K562 (cell line): Measurements from ENCODE around the gene KIRREL1. TPM values are rescaled to one million over a fixed set of nuclear protein-coding genes. Genes with fewer than 3 reads are reported as not detected.

Experiments used
- ATAC-seq: fragments of 200-7000 bp; cut with Tn5 transposase; 3 replicates; pipeline ENCODE4 v1.9.1; 2020; ENCODE audit warnings: moderate library complexity
- BruUV-seq: library from RNA; stranded (reverse); fragments of 400-500 nt; replicated peaks from 2 replicates; lab custom pipeline; 2021; lab: Mats Ljungman, UMichigan
- CTCF ChIA-PET: fragments of 300-600 bp; formaldehyde crosslinking; extraction: SDS; loops from one replicate; lab custom pipeline; 2021; ENCODE audit warnings: low intra/inter-chr PET ratio; lab: Yijun Ruan, JAX
- POLR2A ChIA-PET: fragments of 300-600, 350-650 bp; sonication (Branson Sonifier 250); formaldehyde crosslinking; extraction: SDS; loops from one replicate; lab custom pipeline; 2021; ENCODE audit warnings: antibody characterized with exemption, inconsistent platforms; lab: Yijun Ruan, JAX
- DNase-seq, 4 experiments: peaks; one replicate each; pipeline versions ENCODE4 v3.0.0 to v3.0.0-alpha.2; 2011 to 2018; ENCODE audit warnings: low spot score in 3 of 4, mixed read lengths in 3 of 4; ENCODE audit errors: extremely low read depth in 1 of 4
- FAIRE-seq: peaks from 2 replicates; lab custom pipeline; 2011; peaks lifted over from hg19 to GRCh38; lab: Jason Lieb, UNC
- H2AFZ ChIP-seq: 2 replicates; pipeline ENCODE4 v1.6.0; 2011; ENCODE audit warnings: low read depth, low read length, control low read depth, inconsistent platforms
- H3K27ac ChIP-seq: fragments of 200-600 bp; 3 replicates; pipeline ENCODE4 v1.8.0; 2011; ENCODE audit warnings: low read depth, mild to moderate bottlenecking, control low read depth, inconsistent platforms, low read length, moderate library complexity, mixed read lengths; ENCODE audit errors: extremely low read depth
- H3K27me3 ChIP-seq, 2 experiments: fragments of 300-600 bp in 1 of 2; 2 replicates in 1 of 2; 3 replicates in 1 of 2; pipeline versions ENCODE4 v1.6.0 to v1.8.0; 2011; ENCODE audit warnings: inconsistent platforms in 2 of 2, low read length in 2 of 2, mild to moderate bottlenecking in 1 of 2, mixed read lengths in 1 of 2, moderate library complexity in 1 of 2; ENCODE audit not compliant: control insufficient read depth in 2 of 2, insufficient read depth in 2 of 2
- H3K36me3 ChIP-seq: fragments of 300-600 bp; 3 replicates; pipeline ENCODE4 v1.8.0; 2011; ENCODE audit warnings: mild to moderate bottlenecking, low read length, inconsistent platforms; ENCODE audit not compliant: control insufficient read depth, insufficient read depth
- H3K4me1 ChIP-seq, 2 experiments: fragments of 200-600 bp in 1 of 2; replicated peaks in 1 of 2; 2 replicates in 1 of 2; 3 replicates in 1 of 2; pipeline versions ENCODE4 v1.5.1 to v1.8.0; 2011; ENCODE audit warnings: inconsistent platforms in 2 of 2, low read length in 2 of 2, mild to moderate bottlenecking in 1 of 2, mixed read lengths in 1 of 2, moderate library complexity in 1 of 2; ENCODE audit not compliant: control insufficient read depth in 2 of 2, insufficient read depth in 2 of 2
- H3K4me2 ChIP-seq: 2 replicates; pipeline ENCODE4 v1.6.1; 2011; ENCODE audit warnings: low read length, control low read depth, inconsistent platforms, mixed read lengths; ENCODE audit not compliant: insufficient read depth
- H3K4me3 ChIP-seq: fragments of 200-600 bp; sonication (generic), shearing (Covaris generic); 2 replicates; pipeline ENCODE4 v1.5.1; 2016; ENCODE audit warnings: control low read depth, inconsistent platforms
- H3K79me2 ChIP-seq: fragments of 200-600 bp; 3 replicates; pipeline ENCODE4 v1.8.0; 2011; ENCODE audit warnings: low read length, inconsistent platforms; ENCODE audit not compliant: control insufficient read depth, insufficient read depth
- H3K9ac ChIP-seq, 2 experiments: 2 replicates each; pipeline versions ENCODE4 v1.6.0 to v1.6.1; 2011; ENCODE audit warnings: low read depth in 2 of 2, low read length in 2 of 2, control low read depth in 1 of 2, inconsistent platforms in 1 of 2, mild to moderate bottlenecking in 1 of 2, mixed read lengths in 1 of 2; ENCODE audit not compliant: insufficient read depth in 1 of 2
- H3K9me1 ChIP-seq: one replicate; pipeline ENCODE4 v1.6.0; 2011; ENCODE audit warnings: inconsistent platforms, mild to moderate bottlenecking, low read length, moderate library complexity; ENCODE audit not compliant: control insufficient read depth, insufficient read depth
- H3K9me3 ChIP-seq: replicated peaks from 2 replicates; pipeline ENCODE4 v1.5.1; 2011; ENCODE audit warnings: low read depth, low read length, inconsistent platforms; ENCODE audit not compliant: control insufficient read depth, insufficient read depth
- H4K20me1 ChIP-seq: replicated peaks from 2 replicates; pipeline ENCODE4 v1.6.1; 2011; ENCODE audit warnings: low read length, inconsistent platforms, mixed read lengths; ENCODE audit not compliant: control insufficient read depth, insufficient read depth
- ARHGAP35 ChIP-seq: fragments of 450-650 bp; IDR thresholded peaks from 2 replicates; pipeline ENCODE4 v1.6.1; 2018; ENCODE audit not compliant: partially characterized antibody
- CBX3 ChIP-seq, 2 experiments: IDR thresholded peaks; 1 replicate in 1 of 2; 2 replicates in 1 of 2; pipeline ENCODE4 v1.6.1; 2012; ENCODE audit warnings: inconsistent platforms in 2 of 2, low read length in 2 of 2, borderline replicate concordance in 1 of 2, control low read depth in 1 of 2
- DACH1 ChIP-seq: fragments of 450-650 bp; IDR thresholded peaks from 2 replicates; pipeline ENCODE4 v1.6.1; 2018; ENCODE audit not compliant: partially characterized antibody
- ELF2 ChIP-seq: fragments of 250-450 bp; sonication (Bioruptor Pico); IDR thresholded peaks from 2 replicates; pipeline ENCODE4 v1.5.0; 2021; ENCODE audit warnings: mild to moderate bottlenecking
- HOXB6 ChIP-seq: fragments of 250-450 bp; sonication (Bioruptor Pico); IDR thresholded peaks from 2 replicates; pipeline ENCODE4 v1.5.1; 2022; ENCODE audit warnings: mild to moderate bottlenecking, borderline replicate concordance
- JUNB ChIP-seq: fragments of 450-650 bp; formaldehyde crosslinking; conservative IDR thresholded peaks from 2 replicates; pipeline ENCODE4 v1.4.0; 2020; ENCODE audit warnings: mild to moderate bottlenecking
- NR2C1 ChIP-seq, 2 experiments: fragments of 450-650 bp; IDR thresholded peaks; 2 replicates each; pipeline ENCODE4 v1.6.1; 2017; ENCODE audit warnings: mild to moderate bottlenecking in 2 of 2, antibody characterized with exemption in 1 of 2, inconsistent platforms in 1 of 2, missing compliant biosample characterization in 1 of 2, missing genetic modification characterization in 1 of 2
- NRF1 ChIP-seq, 2 experiments: fragments of 450-650 bp; IDR thresholded peaks in 1 of 2; conservative IDR thresholded peaks in 1 of 2; 2 replicates each; pipeline ENCODE4 v1.6.1; 2014; ENCODE audit warnings: mild to moderate bottlenecking in 2 of 2
- PCBP1 ChIP-seq: fragments of 200-400 bp; formaldehyde crosslinking; IDR thresholded peaks from 2 replicates; pipeline ENCODE4 v1.6.1; 2018; ENCODE audit warnings: mild to moderate bottlenecking, low read depth, low read length; ENCODE audit not compliant: poor library complexity, severe bottlenecking
- POLR2A ChIP-seq: fragments of 450-650 bp; conservative IDR thresholded peaks from 2 replicates; pipeline ENCODE4 v1.6.1; 2016
- RFX5 ChIP-seq: IDR thresholded peaks from 2 replicates; pipeline ENCODE4 v1.6.1; 2011; ENCODE audit warnings: low read depth, mild to moderate bottlenecking, improper control_type of control experiment, low read length
- SMAD3 ChIP-seq: fragments of 450-650 bp; formaldehyde crosslinking; conservative IDR thresholded peaks from 2 replicates; pipeline ENCODE4 v1.4.0; 2020; ENCODE audit warnings: mild to moderate bottlenecking
- ZNF316 ChIP-seq: fragments of 450-650 bp; IDR thresholded peaks from 2 replicates; pipeline ENCODE4 v1.6.1; 2016
- ZZZ3 ChIP-seq: fragments of 450-650 bp; IDR thresholded peaks from 2 replicates; pipeline ENCODE4 v1.6.1; 2016; ENCODE audit warnings: antibody characterized with exemption, mild to moderate bottlenecking, moderate library complexity
- WGBS: fragments of 100-300 bp; shearing (Covaris generic); methylation state at CpG from one replicate; pipeline ENCODE4 v1.1.6; 2016; ENCODE audit warnings: low coverage, mixed read lengths; ENCODE audit not compliant: insufficient coverage; ENCODE audit errors: missing lambda C conversion rate; 5-methylcytosine and 5-hydroxymethylcytosine counted together
- in situ Hi-C: fragments of 300-500 bp; cut with MboI; formaldehyde crosslinking; loops from 4 replicates; pipeline ENCODE4 v1.15.0; 2018; ENCODE audit warnings: inconsistent platforms, mixed read lengths
- intact Hi-C: fragments of 100-400 bp; cut with micrococcal nuclease; formaldehyde crosslinking; loops from 2 replicates; pipeline ENCODE4 v1.14.2; 2022
- polyA plus RNA-seq, 8 experiments: library from polyadenylated mRNA; depleted of rRNA in 4 of 8; stranded (reverse) in 5 of 8; unstranded in 3 of 8; fragments of >200 nt; fragmentation: Nextera tagmentation in 2 of 8; fragmentation: Illumina TruSeq in 1 of 8; extraction: Ambion mirVana in 2 of 8; extraction: Trizol in 1 of 8; gene quantifications; 2 replicates each; pipeline versions ENCODE4 v1.2.1 to v1.2.3, GENCODE V29; 2011 to 2014; ENCODE audit warnings: inconsistent platforms in 1 of 8, missing spikeins in 1 of 8
- total RNA-seq, 7 experiments: library from RNA; depleted of rRNA in 6 of 7; stranded (reverse); fragments of >200 nt in 6 of 7; fragmentation: Illumina TruSeq in 2 of 7; extraction: Trizol in 2 of 7; gene quantifications; 2 replicates each; pipeline versions ENCODE4 v1.2.1 to v1.2.3, GENCODE V29; 2011 to 2021; ENCODE audit warnings: low replicate concordance in 1 of 7
- TF ChIP-seq, protein P1 (sequence below): fragments of 250-450 bp; sonication (Bioruptor Pico); IDR thresholded peaks from 2 replicates; pipeline ENCODE4 v1.4.0; 2020; ENCODE audit warnings: mild to moderate bottlenecking, moderate library complexity, borderline replicate concordance
- TF ChIP-seq, protein P2 (sequence below): fragments of 250-450 bp; sonication (Bioruptor Pico); IDR thresholded peaks from 2 replicates; pipeline ENCODE4 v1.9.0; 2021; ENCODE audit warnings: mild to moderate bottlenecking, inconsistent platforms
- TF ChIP-seq, protein P3 (sequence below): fragments of 450-650 bp; IDR thresholded peaks from one replicate; pipeline ENCODE4 v1.6.1; 2018; ENCODE audit warnings: mild to moderate bottlenecking, moderate library complexity; ENCODE audit not compliant: partially characterized antibody

Gene KIRREL1
- total and polyA plus RNA-seq, 9 of the 15 experiments (the other 6 are each of a cell fraction or from before 2014, with no cell fraction given): under 0.01 to 0.22 (median 0.03) TPM; not detected in 3

DNA sequence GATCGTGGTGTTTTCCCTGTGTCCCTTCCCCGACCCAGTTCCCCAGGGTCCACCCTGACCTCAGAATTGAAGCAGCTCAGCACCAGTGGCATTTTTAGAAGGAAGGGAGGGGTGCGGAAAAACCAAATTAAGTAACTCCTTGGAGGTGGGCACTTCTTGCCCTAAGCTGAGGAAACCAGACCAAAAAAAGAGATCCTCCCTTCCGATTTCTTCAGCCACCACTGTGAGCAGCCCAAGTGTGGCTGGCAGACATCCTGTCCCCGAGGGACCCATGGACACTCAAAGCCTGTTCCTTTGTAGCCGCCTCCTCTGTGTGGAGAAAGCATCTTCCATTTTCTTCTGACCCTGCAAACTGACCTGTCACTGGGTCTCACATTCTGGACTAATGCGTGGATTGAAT lies 31.3 kb downstream of the KIRREL1 start:
- no peak overlapping the region for H3K4me2 ChIP-seq
- intact Hi-C loops: no loop called here
- WGBS: 0% methylated on average over 7 of the region's 7 CpGs
- in situ Hi-C loops: no loop called here
- BruUV-seq: no TSS peak
- H3K27ac ChIP-seq: no peak overlapping the region
- FAIRE-seq (no peak), ATAC-seq (no peak), DNase-seq (no peak)
- H3K4me1 ChIP-seq: no peaks in the 10 kb centered on the region
- H3K9ac ChIP-seq: no peak overlapping the region
- H3K4me3 ChIP-seq: no peak overlapping the region
- no peaks in the 10 kb centered on the region for H3K79me2 ChIP-seq
- H3K9me3 ChIP-seq: no peaks in the 10 kb centered on the region
- peaks cover 4 to 19% of the 10 kb centered on the region in 2 experiments; a peak in 3 of 5 replicates for H3K27me3 ChIP-seq
- CTCF ChIA-PET: no interaction called here
- POLR2A ChIA-PET: no interaction called here
- no peak overlapping the region for H2AFZ ChIP-seq
- H4K20me1 ChIP-seq: no peaks in the 10 kb centered on the region
- H3K36me3 ChIP-seq: no peaks in the 10 kb centered on the region
- H3K9me1 ChIP-seq: no peaks in the 10 kb centered on the region
- TF ChIP-seq HOXB6 (CRISPR knock-in tag): no peak
- TF ChIP-seq CBX3 (IDR thresholded peaks at IDR 0.05; ENCODE audit: borderline replicate concordance in 1 of 2, low read length in 2 of 2): no peak
- no peak for TF ChIP-seq SMAD3
- TF ChIP-seq, protein P1, sequence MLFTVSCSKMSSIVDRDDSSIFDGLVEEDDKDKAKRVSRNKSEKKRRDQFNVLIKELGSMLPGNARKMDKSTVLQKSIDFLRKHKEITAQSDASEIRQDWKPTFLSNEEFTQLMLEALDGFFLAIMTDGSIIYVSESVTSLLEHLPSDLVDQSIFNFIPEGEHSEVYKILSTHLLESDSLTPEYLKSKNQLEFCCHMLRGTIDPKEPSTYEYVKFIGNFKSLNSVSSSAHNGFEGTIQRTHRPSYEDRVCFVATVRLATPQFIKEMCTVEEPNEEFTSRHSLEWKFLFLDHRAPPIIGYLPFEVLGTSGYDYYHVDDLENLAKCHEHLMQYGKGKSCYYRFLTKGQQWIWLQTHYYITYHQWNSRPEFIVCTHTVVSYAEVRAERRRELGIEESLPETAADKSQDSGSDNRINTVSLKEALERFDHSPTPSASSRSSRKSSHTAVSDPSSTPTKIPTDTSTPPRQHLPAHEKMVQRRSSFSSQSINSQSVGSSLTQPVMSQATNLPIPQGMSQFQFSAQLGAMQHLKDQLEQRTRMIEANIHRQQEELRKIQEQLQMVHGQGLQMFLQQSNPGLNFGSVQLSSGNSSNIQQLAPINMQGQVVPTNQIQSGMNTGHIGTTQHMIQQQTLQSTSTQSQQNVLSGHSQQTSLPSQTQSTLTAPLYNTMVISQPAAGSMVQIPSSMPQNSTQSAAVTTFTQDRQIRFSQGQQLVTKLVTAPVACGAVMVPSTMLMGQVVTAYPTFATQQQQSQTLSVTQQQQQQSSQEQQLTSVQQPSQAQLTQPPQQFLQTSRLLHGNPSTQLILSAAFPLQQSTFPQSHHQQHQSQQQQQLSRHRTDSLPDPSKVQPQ (CRISPR knock-in tag): no peak
- TF ChIP-seq ELF2: no peak
- no peak for TF ChIP-seq ZNF316
- TF ChIP-seq POLR2A: no peak
- no peak for TF ChIP-seq RFX5
- no peak for TF ChIP-seq PCBP1
- no peak for TF ChIP-seq NR2C1 (IDR thresholded peaks at IDR 0.05)
- TF ChIP-seq NR2C1 (tag; IDR thresholded peaks at IDR 0.05): no peak
- no peak for TF ChIP-seq ZZZ3
- no peak for TF ChIP-seq NRF1 (conservative IDR thresholded peaks at IDR 0.05 in 1 of 2, IDR thresholded peaks at IDR 0.05 in 1 of 2)
- TF ChIP-seq, protein P2, sequence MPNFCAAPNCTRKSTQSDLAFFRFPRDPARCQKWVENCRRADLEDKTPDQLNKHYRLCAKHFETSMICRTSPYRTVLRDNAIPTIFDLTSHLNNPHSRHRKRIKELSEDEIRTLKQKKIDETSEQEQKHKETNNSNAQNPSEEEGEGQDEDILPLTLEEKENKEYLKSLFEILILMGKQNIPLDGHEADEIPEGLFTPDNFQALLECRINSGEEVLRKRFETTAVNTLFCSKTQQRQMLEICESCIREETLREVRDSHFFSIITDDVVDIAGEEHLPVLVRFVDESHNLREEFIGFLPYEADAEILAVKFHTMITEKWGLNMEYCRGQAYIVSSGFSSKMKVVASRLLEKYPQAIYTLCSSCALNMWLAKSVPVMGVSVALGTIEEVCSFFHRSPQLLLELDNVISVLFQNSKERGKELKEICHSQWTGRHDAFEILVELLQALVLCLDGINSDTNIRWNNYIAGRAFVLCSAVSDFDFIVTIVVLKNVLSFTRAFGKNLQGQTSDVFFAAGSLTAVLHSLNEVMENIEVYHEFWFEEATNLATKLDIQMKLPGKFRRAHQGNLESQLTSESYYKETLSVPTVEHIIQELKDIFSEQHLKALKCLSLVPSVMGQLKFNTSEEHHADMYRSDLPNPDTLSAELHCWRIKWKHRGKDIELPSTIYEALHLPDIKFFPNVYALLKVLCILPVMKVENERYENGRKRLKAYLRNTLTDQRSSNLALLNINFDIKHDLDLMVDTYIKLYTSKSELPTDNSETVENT (CRISPR knock-in tag): no peak
- no peak for TF ChIP-seq ARHGAP35
- TF ChIP-seq JUNB (CRISPR knock-in tag): no peak
- TF ChIP-seq DACH1: no peak
- TF ChIP-seq, protein P3, sequence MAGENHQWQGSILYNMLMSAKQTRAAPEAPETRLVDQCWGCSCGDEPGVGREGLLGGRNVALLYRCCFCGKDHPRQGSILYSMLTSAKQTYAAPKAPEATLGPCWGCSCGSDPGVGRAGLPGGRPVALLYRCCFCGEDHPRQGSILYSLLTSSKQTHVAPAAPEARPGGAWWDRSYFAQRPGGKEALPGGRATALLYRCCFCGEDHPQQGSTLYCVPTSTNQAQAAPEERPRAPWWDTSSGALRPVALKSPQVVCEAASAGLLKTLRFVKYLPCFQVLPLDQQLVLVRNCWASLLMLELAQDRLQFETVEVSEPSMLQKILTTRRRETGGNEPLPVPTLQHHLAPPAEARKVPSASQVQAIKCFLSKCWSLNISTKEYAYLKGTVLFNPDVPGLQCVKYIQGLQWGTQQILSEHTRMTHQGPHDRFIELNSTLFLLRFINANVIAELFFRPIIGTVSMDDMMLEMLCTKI: no peak
